H1 (cell line): ENCODE data around the gene SMIM28. TPM values are rescaled to one million over a fixed set of nuclear protein-coding genes. Genes with fewer than 3 reads are reported as not detected.

ENCODE experiments used
- CTCF ChIA-PET: fragments of 300-600 bp; sonication (Branson Sonifier 250); formaldehyde crosslinking; loops from one replicate; lab custom pipeline; 2021; ENCODE audit not compliant: partially characterized antibody; lab: Charles Lee
- POLR2A ChIA-PET: fragments of 300-600 bp; sonication (Branson Sonifier 250); formaldehyde crosslinking; loops from one replicate; lab custom pipeline; 2021; ENCODE audit warnings: inconsistent platforms; ENCODE audit not compliant: partially characterized antibody; lab: Charles Lee
- DNase-seq, 2 experiments: peaks; one replicate each; pipeline versions ENCODE4 v3.0.0 to v3.0.0-alpha.2; 2010 to 2022; ENCODE audit warnings: low spot score in 2 of 2, low read depth in 1 of 2, mixed read lengths in 1 of 2
- FAIRE-seq: peaks from 2 replicates; lab custom pipeline; 2011; peaks lifted over from hg19 to GRCh38; lab: Jason Lieb, UNC
- H2AFZ ChIP-seq: 2 replicates; pipeline ENCODE4 v1.8.1; 2012; ENCODE audit warnings: low read length, inconsistent platforms
- H2AK5ac ChIP-seq: 2 replicates; pipeline ENCODE4 v1.6.1; 2013; ENCODE audit warnings: low read depth, low read length
- H2BK120ac ChIP-seq: replicated peaks from 2 replicates; pipeline ENCODE3; 2013; ENCODE audit warnings: low read depth, low read length, inconsistent platforms
- H2BK12ac ChIP-seq: 2 replicates; pipeline ENCODE4 v1.6.1; 2013; ENCODE audit warnings: low read depth, low read length
- H2BK15ac ChIP-seq: 2 replicates; pipeline ENCODE4 v1.6.1; 2013; ENCODE audit warnings: low read length
- H2BK20ac ChIP-seq: 2 replicates; pipeline ENCODE4 v1.6.1; 2013; ENCODE audit warnings: low read length
- H2BK5ac ChIP-seq: 2 replicates; pipeline ENCODE4 v1.6.1; 2013; ENCODE audit warnings: low read depth, low read length
- H3K14ac ChIP-seq: 2 replicates; pipeline ENCODE4 v1.6.1; 2013; ENCODE audit warnings: inconsistent platforms; ENCODE audit not compliant: insufficient read length
- H3K18ac ChIP-seq: 2 replicates; pipeline ENCODE4 v1.6.1; 2013; ENCODE audit warnings: low read length; ENCODE audit errors: extremely low read depth
- H3K23ac ChIP-seq: 2 replicates; pipeline ENCODE4 v1.6.1; 2013; ENCODE audit warnings: inconsistent platforms; ENCODE audit not compliant: insufficient read length
- H3K23me2 ChIP-seq: 2 replicates; pipeline ENCODE4 v1.6.1; 2013; ENCODE audit warnings: low read depth, low read length
- H3K27ac ChIP-seq: 2 replicates; pipeline ENCODE4 v1.6.1; 2011; ENCODE audit warnings: low read depth, low read length, inconsistent platforms
- H3K27me3 ChIP-seq, 4 experiments: replicated peaks in 1 of 4; 1 replicate in 1 of 4; 2 replicates in 3 of 4; pipeline versions ENCODE4 v1.6.1 to v1.8.1; 2011 to 2013; ENCODE audit warnings: low read length in 3 of 4, mild to moderate bottlenecking in 3 of 4, inconsistent platforms in 2 of 4, mixed read lengths in 2 of 4, moderate library complexity in 1 of 4; ENCODE audit not compliant: control insufficient read depth in 3 of 4, insufficient read depth in 3 of 4; ENCODE audit errors: extremely low read depth in 1 of 4
- H3K36me3 ChIP-seq, 4 experiments: 2 replicates each; pipeline versions ENCODE4 v1.6.1 to v1.8.1; 2011 to 2013; ENCODE audit warnings: mild to moderate bottlenecking in 4 of 4, low read length in 3 of 4, moderate library complexity in 2 of 4, control low read depth in 1 of 4, inconsistent platforms in 1 of 4; ENCODE audit not compliant: insufficient read depth in 4 of 4, control insufficient read depth in 2 of 4
- H3K4ac ChIP-seq: replicated peaks from 2 replicates; pipeline ENCODE3; 2013; ENCODE audit warnings: low read length, low read depth, mixed read lengths, inconsistent platforms; ENCODE audit not compliant: insufficient read length
- H3K4me1 ChIP-seq, 4 experiments: replicated peaks in 1 of 4; 1 replicate in 1 of 4; 2 replicates in 3 of 4; pipeline versions ENCODE4 v1.6.1 to v1.8.1; 2011 to 2013; ENCODE audit warnings: low read length in 3 of 4, inconsistent platforms in 2 of 4, mixed read lengths in 1 of 4; ENCODE audit not compliant: insufficient read depth in 4 of 4, control insufficient read depth in 3 of 4
- H3K4me2 ChIP-seq, 2 experiments: 2 replicates each; pipeline versions ENCODE4 v1.6.1 to v1.8.1; 2011 to 2013; ENCODE audit warnings: low read depth in 2 of 2, low read length in 2 of 2, control low read depth in 1 of 2, inconsistent platforms in 1 of 2, mild to moderate bottlenecking in 1 of 2; ENCODE audit not compliant: insufficient read depth in 1 of 2
- H3K4me3 ChIP-seq, 4 experiments: fragments of 200-600, 300-600 bp in 1 of 4; sonication (generic), shearing (Covaris generic), sonication (Bioruptor Twin) in 1 of 4; 2 replicates each; pipeline versions ENCODE4 v1.5.1 to v1.8.1; 2011 to 2016; ENCODE audit warnings: low read length in 4 of 4, low read depth in 3 of 4, control low read depth in 2 of 4, inconsistent platforms in 2 of 4, mild to moderate bottlenecking in 2 of 4, mixed read lengths in 1 of 4, moderate library complexity in 1 of 4; ENCODE audit not compliant: insufficient read depth in 2 of 4; ENCODE audit errors: extremely low read depth in 1 of 4
- H3K56ac ChIP-seq: replicated peaks from 2 replicates; pipeline ENCODE3; 2013; ENCODE audit warnings: low read depth, mild to moderate bottlenecking, mixed read lengths, low read length, inconsistent platforms; ENCODE audit not compliant: insufficient read length
- H3K79me1 ChIP-seq: 2 replicates; pipeline ENCODE4 v1.6.1; 2013; ENCODE audit warnings: low read depth, low read length, control low read depth
- H3K79me2 ChIP-seq, 2 experiments: 2 replicates each; pipeline versions ENCODE4 v1.6.1 to v1.8.1; 2012 to 2013; ENCODE audit warnings: low read length in 2 of 2, mild to moderate bottlenecking in 2 of 2, inconsistent platforms in 1 of 2; ENCODE audit not compliant: insufficient read depth in 2 of 2, control insufficient read depth in 1 of 2
- H3K9ac ChIP-seq, 4 experiments: replicated peaks in 1 of 4; 1 replicate in 1 of 4; 2 replicates in 3 of 4; pipeline versions ENCODE4 v1.6.1 to v1.8.1; 2011 to 2013; ENCODE audit warnings: low read depth in 3 of 4, low read length in 3 of 4, control low read depth in 2 of 4, mild to moderate bottlenecking in 2 of 4, moderate library complexity in 2 of 4, inconsistent platforms in 1 of 4; ENCODE audit errors: extremely low read depth in 1 of 4
- H3K9me3 ChIP-seq, 2 experiments: 2 replicates each; pipeline versions ENCODE4 v1.6.1 to v1.8.1; 2012 to 2013; ENCODE audit warnings: mild to moderate bottlenecking in 2 of 2, moderate library complexity in 2 of 2, control low read depth in 1 of 2, inconsistent platforms in 1 of 2, low read depth in 1 of 2, low read length in 1 of 2, mixed read lengths in 1 of 2; ENCODE audit not compliant: insufficient read depth in 2 of 2
- H4K20me1 ChIP-seq, 2 experiments: replicated peaks in 1 of 2; 2 replicates each; pipeline versions ENCODE3 to v1.8.1; 2011 to 2013; ENCODE audit warnings: inconsistent platforms in 2 of 2, low read length in 2 of 2, mild to moderate bottlenecking in 1 of 2; ENCODE audit not compliant: insufficient read depth in 2 of 2, control insufficient read depth in 1 of 2
- H4K5ac ChIP-seq: 2 replicates; pipeline ENCODE4 v1.6.1; 2013; ENCODE audit warnings: low read length, low read depth, mixed read lengths, inconsistent platforms; ENCODE audit not compliant: insufficient read length
- H4K8ac ChIP-seq: 2 replicates; pipeline ENCODE4 v1.8.0; 2013; ENCODE audit warnings: mild to moderate bottlenecking, moderate library complexity, low read length, inconsistent platforms; ENCODE audit not compliant: insufficient read depth; ENCODE audit errors: extremely low read depth
- H4K91ac ChIP-seq: replicated peaks from 2 replicates; pipeline ENCODE3; 2013; ENCODE audit warnings: low read length, mixed read lengths, inconsistent platforms; ENCODE audit not compliant: insufficient read length
- WGBS, 2 experiments: shearing (Covaris generic) in 1 of 2; methylation state at CpG; one replicate each; pipeline versions ENCODE4 v1.1.6 to v1.1.7; 2013 to 2015; ENCODE audit warnings: low lambda C conversion rate in 2 of 2, mixed read lengths in 2 of 2, inconsistent platforms in 1 of 2, low coverage in 1 of 2, missing lambda C conversion rate in 1 of 2; ENCODE audit not compliant: insufficient replicate concordance in 2 of 2, insufficient coverage in 1 of 2, insufficient read length in 1 of 2; ENCODE audit errors: extremely low coverage in 1 of 2, missing lambda C conversion rate in 1 of 2; 5-methylcytosine and 5-hydroxymethylcytosine counted together
- polyA plus RNA-seq, 7 experiments: library from polyadenylated mRNA; depleted of rRNA in 3 of 7; stranded (reverse) in 5 of 7; unstranded in 2 of 7; fragments of >200 nt in 5 of 7; fragments of 200-250 nt in 2 of 7; gene quantifications; 1 replicate in 5 of 7; 2 replicates in 1 of 7; 4 replicates in 1 of 7; pipeline versions ENCODE4 v1.2.1 to v1.2.3, GENCODE V29; 2011 to 2013; ENCODE audit warnings: missing spikeins in 2 of 7, mixed read lengths in 2 of 7
- total RNA-seq: library from RNA; stranded (reverse); fragmentation: NEBNext Ultra II Directional; extraction: Animal tissue kit (Norgen Biotek cat#: 25700); gene quantifications from 2 replicates; pipeline ENCODE4 v1.2.1, GENCODE V29; 2021

Gene SMIM28
- total and polyA plus RNA-seq, 2 of the 8 experiments (the other 6 are each of a cell fraction or from before 2014, with no cell fraction given) = not detected

DNA sequence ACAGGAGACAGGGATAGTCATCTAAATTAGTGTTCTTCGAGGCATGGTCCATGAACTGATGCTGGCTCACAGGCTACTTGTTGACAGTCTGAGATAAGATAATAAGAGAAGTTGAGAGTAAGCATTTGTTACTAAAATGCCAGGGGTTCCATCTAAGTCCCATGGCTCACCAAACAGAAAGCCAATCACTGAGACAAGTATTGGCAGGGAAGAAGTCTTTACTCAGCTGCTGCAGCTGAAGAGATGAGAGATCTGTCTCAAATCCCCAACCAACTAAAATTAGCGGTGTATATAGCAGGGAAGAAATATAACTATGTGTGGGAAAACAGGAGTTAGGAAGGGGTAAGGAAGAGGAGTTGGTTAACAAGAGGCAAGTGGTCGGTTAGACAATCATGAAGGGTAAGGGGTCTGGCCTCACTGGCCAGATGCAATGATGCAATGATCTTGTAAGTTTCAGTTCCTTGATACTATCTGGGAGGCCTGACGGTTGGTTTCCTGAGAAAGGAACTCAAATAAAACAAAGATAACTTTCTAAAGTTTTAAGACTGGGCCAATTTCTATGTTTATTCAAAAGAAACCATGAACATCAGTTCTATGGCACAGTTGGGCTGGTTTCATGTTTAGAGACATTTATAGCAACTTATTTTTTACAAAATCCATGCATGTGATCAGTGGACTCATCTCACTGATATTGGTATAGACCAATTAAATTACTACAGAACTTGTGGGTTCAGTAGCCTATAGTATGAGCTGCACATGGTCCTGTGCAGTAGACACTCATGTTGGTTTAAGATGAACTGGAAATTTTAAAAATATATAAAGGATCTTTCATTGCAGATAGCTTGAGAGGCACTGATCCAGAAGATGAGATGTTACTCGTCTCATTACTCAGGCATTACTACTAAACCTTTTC lies 16.4 kb downstream of the SMIM28 start:
- peak overlapping the region; percentile 48; the same call in 1 of the 2 replicates for H2AFZ ChIP-seq
- 92% methylated on average over 5 of the region's 5 CpGs; no CpG with 5 or more reads in 1 of the 2 experiments for WGBS, 2 experiments

More for the DNA sequence above, 16.4 kb downstream of the SMIM28 start:
- Histone ChIP-seq H2BK12ac (no peak overlapping the region), H3K36me3 (no peaks in the 10 kb centered on the region), H3K79me1 (no peaks in the 10 kb centered on the region), H4K8ac (no peak overlapping the region), H2BK15ac (no peak overlapping the region), H2AK5ac (no peak overlapping the region), H3K18ac (no peak overlapping the region), H3K23me2 (no peaks in the 10 kb centered on the region), H3K23ac (no peak overlapping the region), H3K9me3 (no peaks in the 10 kb centered on the region), H3K27me3 (no peaks in the 10 kb centered on the region), H3K14ac (no peak overlapping the region), H4K20me1 (no peaks in the 10 kb centered on the region), H4K5ac (no peak overlapping the region), H3K9ac (no peak overlapping the region), H2BK120ac (no peak overlapping the region), H3K4me3 (no peak overlapping the region), H4K91ac (no peak overlapping the region), H3K27ac (no peak overlapping the region), H2BK20ac (no peak overlapping the region), H2BK5ac (no peak overlapping the region), H3K79me2 (no peaks in the 10 kb centered on the region), H3K4me1 (0 out of 7 replicates have a peak, but pooled peaks cover 0 to 1% (median 0%) of the 10 kb centered on the region in 4 experiments), H3K4me2 (no peak overlapping the region), H3K56ac (no peak overlapping the region), H3K4ac (no peak overlapping the region)
- FAIRE-seq (no peak), DNase-seq (no peak)
- CTCF ChIA-PET = interaction anchor here (0.6 to 2.1 kb wide), 7 partner anchors 10 to 279 kb away, joined by 3 to 4 read pairs (median 3); partner anchors contain the start of genes HEBP2 and SMIM28
- POLR2A ChIA-PET = interaction anchor here (0.7 kb wide), 1 partner anchor 74 kb away, joined by 3 read pairs; no protein-coding TSS in a partner anchor
